Liver (tissue), 9 donors: ENCODE data around the gene SLC2A10. TPM values are rescaled to one million over a fixed set of nuclear protein-coding genes. Genes with fewer than 3 reads are reported as not detected.

ENCODE experiments used
- DNase-seq: peaks from one replicate; pipeline ENCODE4 v3.0.0-alpha.2; 2017; ENCODE audit warnings: low spot score
- H3K27ac ChIP-seq, 2 donors: one replicate each; pipeline ENCODE4 v1.7.0; 2013; ENCODE audit warnings: inconsistent platforms in 2 of 2, low read length in 2 of 2, control low read depth in 1 of 2, low read depth in 1 of 2, mild to moderate bottlenecking in 1 of 2
- H3K27me3 ChIP-seq, 4 donors: one replicate each; pipeline versions ENCODE4 v1.6.1 to v1.7.0; 2013; ENCODE audit warnings: low read length in 3 of 4, inconsistent platforms in 1 of 4, mild to moderate bottlenecking in 1 of 4, moderate library complexity in 1 of 4; ENCODE audit not compliant: control insufficient read depth in 4 of 4, insufficient read depth in 4 of 4
- H3K36me3 ChIP-seq, 4 donors: one replicate each; pipeline versions ENCODE4 v1.6.1 to v1.7.0; 2013; ENCODE audit warnings: low read length in 3 of 4, mild to moderate bottlenecking in 3 of 4, low read depth in 1 of 4, moderate library complexity in 1 of 4; ENCODE audit not compliant: control insufficient read depth in 4 of 4, insufficient read depth in 3 of 4
- H3K4me1 ChIP-seq, 4 donors: one replicate each; pipeline versions ENCODE4 v1.6.1 to v1.7.0; 2013; ENCODE audit warnings: low read length in 3 of 4, mild to moderate bottlenecking in 3 of 4, moderate library complexity in 1 of 4; ENCODE audit not compliant: control insufficient read depth in 4 of 4, insufficient read depth in 4 of 4
- H3K4me3 ChIP-seq, 3 donors: one replicate each; pipeline versions ENCODE4 v1.6.1 to v1.7.0; 2013; ENCODE audit warnings: low read length in 3 of 3, control low read depth in 1 of 3, low read depth in 1 of 3, mild to moderate bottlenecking in 1 of 3
- H3K9ac ChIP-seq, 2 donors: one replicate each; pipeline ENCODE4 v1.7.0; 2013; ENCODE audit warnings: low read length in 2 of 2, mild to moderate bottlenecking in 2 of 2, moderate library complexity in 2 of 2, control low read depth in 1 of 2, low read depth in 1 of 2
- H3K9me3 ChIP-seq, 4 donors: one replicate each; pipeline versions ENCODE4 v1.6.1 to v1.7.0; 2013; ENCODE audit warnings: low read length in 3 of 4; ENCODE audit not compliant: control insufficient read depth in 4 of 4
- CTCF ChIP-seq: fragments of 150-350 bp; IDR thresholded peaks from 2 replicates; pipeline ENCODE4 v1.5.1; 2017; ENCODE audit warnings: improper control_type of control experiment, low read depth, low read length; ENCODE audit not compliant: missing input control
- EGR1 ChIP-seq, 2 donors: IDR thresholded peaks; 2 replicates each; pipeline ENCODE4 v1.6.1; 2016 to 2018; ENCODE audit warnings: antibody characterized with exemption in 2 of 2, low read depth in 2 of 2
- FOXA1 ChIP-seq: IDR thresholded peaks from 2 replicates; pipeline ENCODE4 v1.6.1; 2016; ENCODE audit warnings: antibody characterized with exemption
- HNF4A ChIP-seq, 2 donors: conservative IDR thresholded peaks; 2 replicates each; pipeline ENCODE4 v1.6.1; 2016; ENCODE audit warnings: antibody characterized with exemption in 2 of 2, mild to moderate bottlenecking in 2 of 2
- HNF4G ChIP-seq: IDR thresholded peaks from 2 replicates; pipeline ENCODE4 v1.6.1; 2016; ENCODE audit warnings: antibody characterized with exemption
- JUND ChIP-seq, 2 donors: IDR thresholded peaks; 2 replicates each; pipeline ENCODE4 v1.6.1; 2016; ENCODE audit warnings: antibody characterized with exemption in 2 of 2
- MAX ChIP-seq: IDR thresholded peaks from 2 replicates; pipeline ENCODE4 v1.6.1; 2016; ENCODE audit warnings: antibody characterized with exemption
- NR2F2 ChIP-seq: IDR thresholded peaks from 2 replicates; pipeline ENCODE4 v1.6.1; 2016; ENCODE audit warnings: antibody characterized with exemption
- RAD21 ChIP-seq, 2 donors: IDR thresholded peaks; 2 replicates each; pipeline ENCODE4 v1.6.1; 2016; ENCODE audit warnings: antibody characterized with exemption in 2 of 2, mild to moderate bottlenecking in 2 of 2
- REST ChIP-seq: IDR thresholded peaks from 2 replicates; pipeline ENCODE4 v1.6.1; 2016; ENCODE audit warnings: antibody characterized with exemption, mild to moderate bottlenecking
- RXRA ChIP-seq, 2 donors: IDR thresholded peaks; 2 replicates each; pipeline ENCODE4 v1.6.1; 2017 to 2018; ENCODE audit warnings: antibody characterized with exemption in 2 of 2, mild to moderate bottlenecking in 1 of 2
- SP1 ChIP-seq: IDR thresholded peaks from 2 replicates; pipeline ENCODE4 v1.6.1; 2018; ENCODE audit warnings: antibody characterized with exemption, mild to moderate bottlenecking
- YY1 ChIP-seq: IDR thresholded peaks from 2 replicates; pipeline ENCODE4 v1.6.1; 2016; ENCODE audit warnings: antibody characterized with exemption, mild to moderate bottlenecking
- ZBTB33 ChIP-seq: IDR thresholded peaks from 2 replicates; pipeline ENCODE4 v1.6.1; 2016; ENCODE audit warnings: antibody characterized with exemption
- WGBS: extraction: QIAGEN DNeasy Blood & Tissue Kit; methylation state at CpG from one replicate; pipeline ENCODE4 v1.1.7; 2013; 5-methylcytosine and 5-hydroxymethylcytosine counted together
- polyA plus RNA-seq, 2 donors: library from polyadenylated mRNA; stranded (reverse) in 1 of 2; unstranded in 1 of 2; fragments of 200-250 nt in 1 of 2; fragments of >200 nt in 1 of 2; fragmentation: Nextera tagmentation in 1 of 2; extraction: Ambion mirVana in 1 of 2; gene quantifications; one replicate each; pipeline versions ENCODE4 v1.2.1 to v1.2.3, GENCODE V29; 2013 to 2015
- total RNA-seq, 2 donors: library from RNA; depleted of rRNA; stranded (reverse); fragments of >200 nt; gene quantifications; one replicate each; pipeline ENCODE4 v1.2.3, GENCODE V29; 2014
- donor health status: healthy.
- donor health status: healthy.
- donor health status: healthy.
- donor health status: healthy.
- donor health status: healthy.

SLC2A10 gene
- total and polyA plus RNA-seq, 4 donors: 8.0 to 79.7 (median 26.7) TPM

GRCh38 chr20:46713957-46714834 lies 4.7 kb downstream of the SLC2A10 start:
- WGBS: 57% methylated on average over 15 of the region's 15 CpGs

More at GRCh38 chr20:46713957-46714834, 4.7 kb downstream of the SLC2A10 start:
- Histone ChIP-seq H3K27ac (peak overlapping the region; percentile 45 to 76), H3K36me3 (no peaks in the 10 kb centered on the region), H3K4me1 (peaks cover 19 to 52% (median 49%) of the 10 kb centered on the region in 4 donors), H3K27me3 (no peaks in the 10 kb centered on the region), H3K4me3 (no peak overlapping the region), H3K9me3 (no peaks in the 10 kb centered on the region), H3K9ac (no peak overlapping the region)
- peak in 1 of 2 donors; percentile 17 for TF ChIP-seq RXRA (IDR thresholded peaks at IDR 0.05)
- TF ChIP-seq MAX: peak; percentile 34
- TF ChIP-seq SP1: no peak
- peak; percentile 7 for TF ChIP-seq CTCF
- TF ChIP-seq NR2F2: no peak
- TF ChIP-seq YY1: peak; percentile 72
- no peak for TF ChIP-seq FOXA1
- TF ChIP-seq ZBTB33: no peak
- TF ChIP-seq HNF4G: no peak
- no peak for TF ChIP-seq EGR1 (IDR thresholded peaks at IDR 0.05; ENCODE audit: low read depth in 2 of 2)
- TF ChIP-seq RAD21 (IDR thresholded peaks at IDR 0.05): no peak
- no peak for TF ChIP-seq REST
- no peak for TF ChIP-seq HNF4A (conservative IDR thresholded peaks at IDR 0.05)
- TF ChIP-seq JUND (IDR thresholded peaks at IDR 0.05): no peak
- no peak for DNase-seq
